ENCODE results near the gene HHAT. TPM values are rescaled to one million over a fixed set of nuclear protein-coding genes. Genes with fewer than 3 reads are reported as not detected.
"Not testable (repeated sequence)": the region's sequence is repeated elsewhere in the genome, so short reads cannot be mapped to it uniquely, and the experiment has no call there.

The HHAT gene
- total and polyA plus RNA-seq, 4 donors = 1.2 to 11.3 (median 3.8) TPM

DNA sequence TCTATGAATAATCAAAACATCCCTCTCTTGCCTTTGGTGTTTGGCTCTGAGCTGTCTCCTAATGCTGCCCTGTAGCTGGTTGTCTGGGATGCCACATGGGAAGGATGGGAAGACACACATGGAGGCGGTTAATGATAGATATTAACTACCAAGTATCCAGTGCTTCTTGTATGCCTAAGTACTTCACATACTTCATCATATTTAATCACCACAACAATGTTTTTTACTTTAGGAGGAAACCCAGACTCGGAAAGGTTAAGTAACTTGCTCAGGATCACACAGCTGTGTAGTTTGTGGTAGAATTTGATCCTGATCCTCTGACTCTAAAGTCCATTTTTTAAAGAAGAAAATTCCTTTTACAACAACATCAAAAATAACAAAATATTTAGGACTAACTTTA lies 88.0 kb downstream of the HHAT start:
- WGBS, 2 donors = 88 to 91% methylated on average over 2 of the region's 2 CpGs
- TF ChIP-seq, protein P1, sequence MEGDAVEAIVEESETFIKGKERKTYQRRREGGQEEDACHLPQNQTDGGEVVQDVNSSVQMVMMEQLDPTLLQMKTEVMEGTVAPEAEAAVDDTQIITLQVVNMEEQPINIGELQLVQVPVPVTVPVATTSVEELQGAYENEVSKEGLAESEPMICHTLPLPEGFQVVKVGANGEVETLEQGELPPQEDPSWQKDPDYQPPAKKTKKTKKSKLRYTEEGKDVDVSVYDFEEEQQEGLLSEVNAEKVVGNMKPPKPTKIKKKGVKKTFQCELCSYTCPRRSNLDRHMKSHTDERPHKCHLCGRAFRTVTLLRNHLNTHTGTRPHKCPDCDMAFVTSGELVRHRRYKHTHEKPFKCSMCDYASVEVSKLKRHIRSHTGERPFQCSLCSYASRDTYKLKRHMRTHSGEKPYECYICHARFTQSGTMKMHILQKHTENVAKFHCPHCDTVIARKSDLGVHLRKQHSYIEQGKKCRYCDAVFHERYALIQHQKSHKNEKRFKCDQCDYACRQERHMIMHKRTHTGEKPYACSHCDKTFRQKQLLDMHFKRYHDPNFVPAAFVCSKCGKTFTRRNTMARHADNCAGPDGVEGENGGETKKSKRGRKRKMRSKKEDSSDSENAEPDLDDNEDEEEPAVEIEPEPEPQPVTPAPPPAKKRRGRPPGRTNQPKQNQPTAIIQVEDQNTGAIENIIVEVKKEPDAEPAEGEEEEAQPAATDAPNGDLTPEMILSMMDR (IDR thresholded peaks at IDR 0.05; ENCODE audit: control extremely low read depth, extremely low read depth) = no peak
- no peak for ATAC-seq (ENCODE audit: insufficient read depth, low FRiP score)

DNA sequence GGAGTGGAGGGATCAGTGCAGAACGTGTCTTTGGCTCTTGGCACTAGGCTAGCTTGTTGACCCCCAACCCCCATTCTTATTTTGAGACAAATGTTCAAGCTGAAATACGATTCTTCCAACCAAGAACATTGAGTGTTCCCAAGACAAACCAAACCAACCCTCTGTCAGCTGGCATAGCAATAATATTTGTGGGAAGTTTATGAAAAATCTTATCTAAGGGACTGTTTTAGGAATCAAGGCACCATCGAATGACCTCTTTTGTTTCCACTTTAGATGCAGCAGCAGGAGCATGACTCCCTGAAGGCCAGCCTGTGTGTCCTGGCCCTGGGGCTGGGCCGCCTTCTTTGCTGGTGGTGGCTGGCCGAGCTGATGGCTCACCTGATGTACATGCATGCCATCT lies 89.2 kb downstream of the HHAT start:
- Histone ChIP-seq H3K9ac (ENCODE audit: insufficient read depth in 1 of 2, low read length in 2 of 2) (no peak overlapping the region), H3K4me3 (no peak overlapping the region), H3K27ac (ENCODE audit: low read depth in 1 of 2, low read length in 1 of 2) (no peak overlapping the region), H3K36me3 (ENCODE audit: control insufficient read depth in 4 of 4, insufficient read depth in 4 of 4, low read length in 4 of 4) (no peaks in the 10 kb centered on the region), H3K9me3 (ENCODE audit: control insufficient read depth in 4 of 4, insufficient read depth in 3 of 4, low read length in 3 of 4) (no peaks in the 10 kb centered on the region), H3K4me1 (ENCODE audit: control insufficient read depth in 5 of 5, insufficient read depth in 5 of 5, low read length in 5 of 5) (no peaks in the 10 kb centered on the region), H3K27me3 (ENCODE audit: control insufficient read depth in 3 of 3, insufficient read depth in 3 of 3, low read length in 2 of 3) (no peaks in the 10 kb centered on the region)
- 95% methylated on average over 5 of the region's 5 CpGs for WGBS, 2 donors
- DNase-seq (no peak), ATAC-seq (ENCODE audit: insufficient read depth, low FRiP score) (no peak)
- TF ChIP-seq, protein P1 (IDR thresholded peaks at IDR 0.05; ENCODE audit: control extremely low read depth, extremely low read depth) = no peak

More for the DNA sequence above, 88.0 kb downstream of the HHAT start:
- H3K9me3 ChIP-seq (ENCODE audit: control insufficient read depth in 4 of 4, insufficient read depth in 3 of 4, low read length in 3 of 4) = no peaks in the 10 kb centered on the region
- no peaks in the 10 kb centered on the region for H3K4me1 ChIP-seq (ENCODE audit: control insufficient read depth in 5 of 5, insufficient read depth in 5 of 5, low read length in 5 of 5)
- no peak for DNase-seq
- no peak overlapping the region for H3K4me3 ChIP-seq
- H3K27me3 ChIP-seq (ENCODE audit: control insufficient read depth in 3 of 3, insufficient read depth in 3 of 3, low read length in 2 of 3) = no peaks in the 10 kb centered on the region
- no peak overlapping the region for H3K9ac ChIP-seq (ENCODE audit: insufficient read depth in 1 of 2, low read length in 2 of 2)
- H3K36me3 ChIP-seq (ENCODE audit: control insufficient read depth in 4 of 4, insufficient read depth in 4 of 4, low read length in 4 of 4) = no peaks in the 10 kb centered on the region
- H3K27ac ChIP-seq (ENCODE audit: low read depth in 1 of 2, low read length in 1 of 2) = no peak overlapping the region

DNA sequence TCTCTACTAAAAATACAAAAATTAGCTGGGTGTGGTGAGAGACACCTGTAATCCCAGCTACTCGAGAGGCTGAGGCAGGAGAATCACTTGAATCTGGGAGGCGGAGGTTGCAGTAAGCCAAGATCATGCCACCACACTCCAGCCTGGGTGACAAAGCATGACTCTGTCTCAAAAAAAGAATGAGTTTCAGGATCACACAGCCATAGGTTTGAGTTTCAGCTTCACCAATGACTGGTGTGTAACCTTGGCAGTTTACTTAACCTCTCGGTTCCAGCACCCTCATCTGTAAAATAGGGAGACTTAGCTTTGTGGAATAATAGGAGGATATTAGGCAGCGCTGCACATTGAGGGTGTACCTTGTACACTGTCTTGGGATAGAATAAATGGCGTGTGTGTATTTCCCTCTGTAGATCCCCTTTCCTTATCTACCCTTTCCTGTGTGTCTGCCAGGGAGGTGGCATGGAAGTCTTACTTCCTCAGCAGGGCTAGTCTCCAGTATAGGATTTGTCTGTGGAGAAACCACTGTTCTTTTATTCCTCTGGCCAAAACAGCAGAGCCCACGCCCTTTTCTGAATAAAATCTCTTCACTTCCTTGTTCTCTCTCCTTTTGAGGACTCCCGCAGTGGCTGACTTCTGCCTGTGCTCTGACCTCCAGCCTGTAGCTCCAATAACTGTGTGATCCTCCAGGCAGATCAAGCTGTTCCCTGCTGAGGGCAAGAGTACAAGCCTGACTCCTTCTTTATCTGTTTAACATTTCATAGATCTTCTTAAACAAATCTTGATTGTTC lies 90.4 kb downstream of the HHAT start:
- H3K9ac ChIP-seq (ENCODE audit: insufficient read depth in 1 of 2, low read length in 2 of 2) = no peak overlapping the region
- no peaks in the 10 kb centered on the region for H3K4me1 ChIP-seq (ENCODE audit: control insufficient read depth in 5 of 5, insufficient read depth in 5 of 5, low read length in 5 of 5)
- ATAC-seq (ENCODE audit: insufficient read depth, low FRiP score) (no peak), DNase-seq (peak in 1 of 3 donors; percentile 7)
- no peak overlapping the region for H3K4me3 ChIP-seq
- H3K9me3 ChIP-seq (ENCODE audit: control insufficient read depth in 4 of 4, insufficient read depth in 3 of 4, low read length in 3 of 4) = peaks cover 0 to 2% (median under 1%) of the 10 kb centered on the region in 4 donors
- 81 to 86% methylated on average over 7 of the region's 7 CpGs for WGBS, 2 donors
- TF ChIP-seq, protein P1 (IDR thresholded peaks at IDR 0.05; ENCODE audit: control extremely low read depth, extremely low read depth) = no peak
- H3K36me3 ChIP-seq (ENCODE audit: control insufficient read depth in 4 of 4, insufficient read depth in 4 of 4, low read length in 4 of 4) = no peaks in the 10 kb centered on the region
- no peak overlapping the region for H3K27ac ChIP-seq (ENCODE audit: low read depth in 1 of 2, low read length in 1 of 2)
- no peaks in the 10 kb centered on the region for H3K27me3 ChIP-seq (ENCODE audit: control insufficient read depth in 3 of 3, insufficient read depth in 3 of 3, low read length in 2 of 3)

DNA sequence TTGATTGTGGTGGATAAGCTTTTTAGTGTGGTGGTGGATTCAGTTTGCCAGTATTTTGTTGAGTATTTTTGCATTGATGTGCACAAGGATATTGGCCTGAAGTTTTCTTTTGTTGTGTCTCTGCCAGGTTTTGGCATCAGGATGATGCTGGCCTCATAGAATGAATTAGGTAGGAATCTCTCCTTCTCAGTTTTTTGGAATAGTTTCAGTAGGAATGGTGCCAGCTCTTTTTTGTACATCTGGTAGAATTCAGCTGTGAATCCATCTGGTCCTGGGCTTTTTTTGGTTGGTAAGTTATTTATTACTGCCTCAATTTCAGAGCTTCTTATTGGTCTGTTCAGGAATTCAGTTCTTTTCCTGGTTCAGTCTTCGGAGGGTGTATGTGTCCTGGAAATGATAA lies 98.0 kb downstream of the HHAT start:
- not testable (repeated sequence) for H3K27me3 ChIP-seq (ENCODE audit: control insufficient read depth in 3 of 3, insufficient read depth in 3 of 3, low read length in 2 of 3); ATAC-seq (ENCODE audit: insufficient read depth, low FRiP score); H3K9ac ChIP-seq (ENCODE audit: insufficient read depth in 1 of 2, low read length in 2 of 2); H3K4me1 ChIP-seq (ENCODE audit: control insufficient read depth in 5 of 5, insufficient read depth in 5 of 5, low read length in 5 of 5); H3K27ac ChIP-seq (ENCODE audit: low read depth in 1 of 2, low read length in 1 of 2); DNase-seq; H3K9me3 ChIP-seq (ENCODE audit: control insufficient read depth in 4 of 4, insufficient read depth in 3 of 4, low read length in 3 of 4); H3K4me3 ChIP-seq; H3K36me3 ChIP-seq (ENCODE audit: control insufficient read depth in 4 of 4, insufficient read depth in 4 of 4, low read length in 4 of 4)
- WGBS, 2 donors = 96 to 97% methylated on average over 1 of the region's 1 CpG
